ENCODE data around the gene HAT1.

HAT1 gene

DNA sequence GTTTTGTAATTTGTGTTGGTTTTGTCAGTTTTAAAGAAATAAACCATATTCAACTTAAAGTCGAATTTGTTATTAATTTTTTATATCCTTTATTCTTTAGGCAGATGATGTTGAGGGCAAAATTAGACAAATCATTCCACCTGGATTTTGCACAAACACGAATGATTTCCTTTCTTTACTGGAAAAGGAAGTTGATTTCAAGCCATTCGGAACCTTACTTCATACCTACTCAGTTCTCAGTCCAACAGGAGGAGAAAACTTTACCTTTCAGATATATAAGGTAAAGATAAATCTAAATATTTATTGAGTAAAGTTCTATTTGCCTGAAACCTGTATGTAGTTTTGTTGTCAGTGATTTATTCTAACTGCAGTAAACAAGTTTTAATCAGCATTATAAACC lies 43.0 kb downstream of the HAT1 start:
- TF ChIP-seq, protein P1, sequence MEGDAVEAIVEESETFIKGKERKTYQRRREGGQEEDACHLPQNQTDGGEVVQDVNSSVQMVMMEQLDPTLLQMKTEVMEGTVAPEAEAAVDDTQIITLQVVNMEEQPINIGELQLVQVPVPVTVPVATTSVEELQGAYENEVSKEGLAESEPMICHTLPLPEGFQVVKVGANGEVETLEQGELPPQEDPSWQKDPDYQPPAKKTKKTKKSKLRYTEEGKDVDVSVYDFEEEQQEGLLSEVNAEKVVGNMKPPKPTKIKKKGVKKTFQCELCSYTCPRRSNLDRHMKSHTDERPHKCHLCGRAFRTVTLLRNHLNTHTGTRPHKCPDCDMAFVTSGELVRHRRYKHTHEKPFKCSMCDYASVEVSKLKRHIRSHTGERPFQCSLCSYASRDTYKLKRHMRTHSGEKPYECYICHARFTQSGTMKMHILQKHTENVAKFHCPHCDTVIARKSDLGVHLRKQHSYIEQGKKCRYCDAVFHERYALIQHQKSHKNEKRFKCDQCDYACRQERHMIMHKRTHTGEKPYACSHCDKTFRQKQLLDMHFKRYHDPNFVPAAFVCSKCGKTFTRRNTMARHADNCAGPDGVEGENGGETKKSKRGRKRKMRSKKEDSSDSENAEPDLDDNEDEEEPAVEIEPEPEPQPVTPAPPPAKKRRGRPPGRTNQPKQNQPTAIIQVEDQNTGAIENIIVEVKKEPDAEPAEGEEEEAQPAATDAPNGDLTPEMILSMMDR (IDR thresholded peaks at IDR 0.05): no peak

DNA sequence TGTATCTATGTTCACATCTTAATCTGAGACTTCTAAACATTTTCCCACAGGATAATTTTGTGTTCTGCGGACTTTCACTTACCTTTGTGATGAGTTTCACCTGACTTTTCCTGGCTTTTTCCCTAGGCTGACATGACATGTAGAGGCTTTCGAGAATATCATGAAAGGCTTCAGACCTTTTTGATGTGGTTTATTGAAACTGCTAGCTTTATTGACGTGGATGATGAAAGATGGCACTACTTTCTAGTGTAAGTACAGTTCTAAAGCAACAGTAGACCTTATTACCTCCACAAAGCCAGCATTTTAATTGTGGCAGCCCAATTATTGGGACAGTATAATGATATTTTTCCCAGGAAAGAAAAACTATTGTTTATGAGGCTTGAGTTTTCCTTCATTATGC lies 43.4 kb downstream of the HAT1 start:
- TF ChIP-seq, protein P1 (IDR thresholded peaks at IDR 0.05): no peak

DNA sequence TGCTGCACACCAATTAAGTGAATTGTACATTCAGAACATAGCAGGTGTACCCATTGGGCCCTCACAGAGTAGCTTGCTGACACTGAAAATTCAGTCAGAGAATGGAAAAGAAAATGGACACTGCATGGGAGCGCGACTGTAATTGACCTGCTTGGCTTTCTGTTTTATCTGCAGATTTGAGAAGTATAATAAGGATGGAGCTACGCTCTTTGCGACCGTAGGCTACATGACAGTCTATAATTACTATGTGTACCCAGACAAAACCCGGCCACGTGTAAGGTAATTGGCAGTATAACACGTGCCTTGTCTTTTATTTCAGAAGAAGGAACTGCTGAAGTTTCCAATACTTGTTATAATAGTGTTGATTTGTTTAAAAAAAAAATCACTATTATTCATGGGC lies 44.0 kb downstream of the HAT1 start:
- TF ChIP-seq, protein P1 (IDR thresholded peaks at IDR 0.05): no peak

DNA sequence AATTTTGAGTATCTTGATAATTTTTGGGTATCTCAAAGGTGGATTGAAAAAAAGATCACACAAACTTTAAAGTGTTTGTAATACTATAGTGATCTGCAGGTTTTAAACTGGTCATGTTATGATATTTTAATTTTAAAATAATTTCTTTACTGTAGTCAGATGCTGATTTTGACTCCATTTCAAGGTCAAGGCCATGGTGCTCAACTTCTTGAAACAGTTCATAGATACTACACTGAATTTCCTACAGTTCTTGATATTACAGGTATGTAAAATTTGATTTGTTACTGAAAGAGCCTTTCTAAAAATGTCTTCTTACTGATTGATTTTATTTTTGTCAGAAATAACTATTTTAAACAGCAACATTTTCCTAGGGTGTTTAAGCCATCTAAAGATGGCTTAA lies 44.4 kb downstream of the HAT1 start:
- TF ChIP-seq, protein P1 (IDR thresholded peaks at IDR 0.05): no peak

DNA sequence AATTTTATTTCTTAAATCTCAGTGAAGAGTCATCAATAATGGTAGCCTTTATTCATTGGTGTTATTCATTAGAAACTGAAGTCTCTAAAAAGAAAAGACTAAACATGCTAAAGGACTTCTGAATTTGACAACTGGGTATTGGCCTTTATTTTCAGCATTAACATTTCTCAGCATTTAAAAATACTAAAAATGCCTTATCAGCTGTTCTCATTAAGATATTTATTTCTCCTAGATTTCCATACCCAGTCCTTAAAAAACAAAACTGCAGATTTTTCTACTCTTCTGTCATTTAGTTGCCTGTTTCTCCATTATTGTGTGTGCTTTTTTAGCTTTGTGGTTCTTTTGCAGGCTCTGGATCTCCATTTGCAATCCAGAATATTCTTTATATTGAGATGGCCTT lies 46.2 kb downstream of the HAT1 start:
- TF ChIP-seq, protein P1 (IDR thresholded peaks at IDR 0.05): no peak

DNA sequence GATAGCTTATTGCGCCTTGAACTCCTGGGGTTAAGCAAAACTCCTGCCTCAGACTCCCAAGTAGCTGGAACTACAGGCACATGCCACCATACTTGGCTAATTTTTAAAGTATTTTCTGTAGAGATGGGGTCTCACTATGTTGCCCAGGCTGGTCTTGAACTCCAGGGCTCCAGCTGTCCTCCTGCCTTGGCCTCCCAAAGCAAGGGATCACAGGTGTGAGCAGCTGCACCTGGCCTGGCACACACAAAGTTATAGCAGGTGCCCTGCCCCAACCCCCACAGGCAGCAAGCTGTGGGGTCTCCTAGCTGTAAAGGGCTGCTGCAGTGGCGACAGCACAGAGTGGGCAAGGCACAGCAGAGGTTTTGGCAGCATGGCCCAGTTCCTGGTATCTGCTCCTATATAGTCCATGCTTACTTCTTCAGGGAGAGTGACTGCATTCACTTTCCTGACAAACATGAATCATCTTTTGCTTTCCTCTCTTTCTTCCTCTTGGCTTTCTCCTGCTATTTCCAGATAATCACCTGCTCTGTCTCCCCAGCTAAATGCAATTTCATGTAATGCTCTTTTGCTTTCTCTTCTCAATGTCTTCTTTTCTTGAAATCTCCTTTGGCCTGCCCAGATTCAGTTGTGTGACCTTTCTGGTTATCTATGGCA lies 50.2 kb downstream of the HAT1 start:
- TF ChIP-seq, protein P1 (IDR thresholded peaks at IDR 0.05): no peak

DNA sequence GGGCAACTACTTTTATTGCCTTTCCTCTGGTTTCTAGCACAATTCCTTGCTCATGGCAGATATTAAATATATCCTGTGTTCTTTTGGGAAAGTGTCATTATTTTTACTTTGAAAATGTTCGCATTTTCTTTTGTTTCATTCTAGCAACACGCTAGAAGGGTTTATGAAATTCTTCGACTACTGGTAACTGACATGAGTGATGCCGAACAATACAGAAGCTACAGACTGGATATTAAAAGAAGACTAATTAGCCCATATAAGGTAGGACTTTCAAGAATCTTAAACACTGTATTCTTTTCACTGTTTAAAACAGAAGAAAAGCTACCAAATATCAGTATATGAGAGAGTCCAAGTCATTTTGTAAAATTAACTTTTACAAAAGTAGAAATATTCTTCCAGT lies 56.8 kb downstream of the HAT1 start:
- TF ChIP-seq, protein P1 (IDR thresholded peaks at IDR 0.05): no peak

DNA sequence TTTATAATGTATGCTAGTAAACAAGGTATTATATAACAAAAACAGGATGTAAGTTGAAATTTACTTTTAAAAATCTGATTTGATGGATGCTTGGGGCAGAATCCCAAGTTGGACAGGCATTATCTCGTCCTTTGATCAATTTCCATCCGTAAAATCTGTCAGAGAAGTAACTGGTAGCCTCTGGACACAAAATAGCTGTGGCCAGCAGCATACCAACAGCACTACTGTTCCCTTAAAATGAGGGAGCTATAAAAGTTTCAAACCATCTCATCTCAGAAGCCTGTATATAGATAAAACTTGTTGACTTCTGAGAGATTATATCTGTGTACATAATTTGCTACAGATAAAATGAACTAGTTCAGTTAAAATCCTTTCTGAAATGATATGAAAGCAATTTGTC lies 62.8 kb downstream of the HAT1 start:
- TF ChIP-seq, protein P1 (IDR thresholded peaks at IDR 0.05): no peak

All from LNCAP (cell line).